Hepatic stellate cell (primary cell): ENCODE measurements around the gene DDX59.
"Not testable (repeated sequence)": the region's sequence is repeated elsewhere in the genome, so short reads cannot be mapped to it uniquely, and the experiment has no call there.

Experiments
- DNase-seq: peaks from one replicate; pipeline ENCODE4 v3.0.0; 2011; ENCODE audit warnings: low spot score

Gene DDX59

DNA sequence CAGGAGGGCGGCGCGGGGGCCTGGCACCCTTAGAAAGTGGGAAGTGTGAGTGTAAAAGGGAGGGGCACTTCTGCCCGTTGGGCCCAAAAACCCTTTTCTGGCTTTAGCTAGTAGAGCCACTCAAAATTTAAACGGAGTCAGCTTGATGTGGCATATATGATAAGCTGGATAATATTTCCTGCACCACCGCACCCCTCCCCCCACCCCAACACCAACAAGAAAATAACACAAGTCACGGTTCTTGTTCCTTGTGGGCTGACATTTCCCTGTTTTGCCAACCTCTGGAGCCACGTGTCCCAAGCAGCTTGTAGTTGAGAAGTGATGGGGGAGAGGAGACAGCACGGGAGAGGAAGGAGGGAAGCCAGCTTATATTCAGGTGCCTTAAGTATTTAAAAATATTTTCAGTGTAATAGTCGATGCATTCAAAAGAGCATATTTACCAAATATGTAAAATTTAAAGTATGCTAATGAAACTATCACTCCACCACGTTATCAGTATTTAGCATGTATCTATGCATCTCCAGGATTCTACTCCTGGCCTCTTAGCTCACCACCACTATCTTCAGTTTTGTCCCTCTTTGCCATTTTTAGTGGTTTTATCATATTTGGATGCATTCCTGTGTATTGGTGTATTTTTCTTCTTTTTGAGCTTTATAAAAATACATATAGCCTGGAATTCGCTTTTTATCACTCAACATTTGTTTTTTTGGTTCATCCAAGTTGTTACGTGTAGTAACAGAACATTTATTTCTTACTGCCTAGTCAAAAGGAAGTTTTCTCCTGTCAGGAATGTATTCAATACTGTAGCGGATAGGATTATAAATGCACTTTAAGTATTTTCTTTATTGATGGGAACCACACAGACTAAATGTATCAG is 773 bp upstream of the DDX59 start:
- peak; percentile 60 for DNase-seq

DNA sequence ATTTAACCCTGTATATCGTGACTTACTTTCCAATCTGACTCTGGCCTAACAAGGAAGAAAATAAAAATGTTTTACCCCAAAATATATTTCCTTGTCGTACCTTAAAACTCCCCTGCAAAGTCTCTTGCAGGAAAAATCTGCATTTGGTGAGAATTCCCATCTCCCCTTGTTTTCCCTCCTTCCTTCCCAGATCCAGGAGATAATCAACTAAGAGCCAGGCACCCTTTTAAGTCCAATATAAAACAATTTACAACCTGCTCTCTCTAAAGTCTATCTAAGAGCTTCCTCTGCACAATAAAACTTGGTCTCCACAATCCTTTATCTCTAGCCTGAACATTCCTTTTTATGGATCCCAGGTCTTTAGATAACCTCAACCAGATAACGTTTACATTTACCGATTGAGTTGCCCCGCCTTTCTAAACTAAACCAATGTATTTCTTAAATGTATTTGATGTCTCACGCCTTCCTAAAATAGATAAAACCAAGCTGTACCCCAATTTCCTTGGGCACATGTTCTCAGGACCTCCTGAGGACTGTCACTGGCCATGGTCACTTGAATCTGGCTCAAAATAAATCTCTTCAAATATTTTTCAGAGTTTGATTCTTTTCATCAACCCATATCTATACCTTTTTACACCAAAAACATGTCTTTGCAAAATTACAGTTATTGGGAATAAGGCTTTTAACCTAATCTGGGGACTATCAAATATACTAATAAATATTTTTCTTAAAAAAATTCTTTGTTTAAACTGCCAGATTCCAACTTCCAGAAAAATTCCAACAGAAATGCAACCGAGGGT is 993 bp downstream of the DDX59 start:
- DNase-seq, result no peak

DNA sequence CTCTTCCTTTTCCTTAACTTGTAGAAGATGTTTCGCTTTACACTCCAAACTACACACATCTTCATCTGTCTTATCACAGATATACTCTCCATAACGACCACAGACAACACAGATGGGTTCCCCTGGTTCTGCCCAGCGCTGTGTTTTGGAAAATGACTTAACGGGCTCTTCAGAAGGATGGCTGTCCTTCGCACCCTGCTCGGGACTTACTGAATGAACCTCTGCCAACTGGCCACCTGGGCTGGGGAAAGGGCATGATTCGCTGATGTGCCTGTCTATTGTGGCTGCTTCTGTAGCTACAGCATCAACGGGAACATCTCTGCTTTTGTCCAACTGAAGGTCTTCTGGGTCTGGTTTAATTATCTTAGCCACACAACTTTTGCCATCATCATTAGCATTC is 3.4 kb downstream of the DDX59 start:
- DNase-seq, result no peak

DNA sequence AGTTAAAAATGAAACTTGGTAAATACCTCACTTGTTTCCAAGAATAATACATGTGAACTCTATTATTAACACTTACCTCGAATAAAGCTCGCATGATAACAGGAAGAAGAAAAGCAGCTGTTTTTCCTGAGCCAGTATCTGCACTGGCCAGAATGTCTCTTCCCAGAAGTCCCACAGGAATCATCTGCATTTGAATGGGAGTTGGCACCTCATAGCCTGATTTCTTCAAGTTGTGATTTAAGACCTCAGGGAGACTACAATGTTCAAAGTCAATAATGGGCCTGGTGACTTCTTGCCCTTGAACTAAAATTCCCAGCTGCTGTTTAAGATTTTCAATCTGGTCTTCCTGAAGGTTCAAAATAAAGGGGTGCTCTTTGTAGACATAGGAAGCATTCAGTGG is 3.8 kb downstream of the DDX59 start:
- no peak for DNase-seq

DNA sequence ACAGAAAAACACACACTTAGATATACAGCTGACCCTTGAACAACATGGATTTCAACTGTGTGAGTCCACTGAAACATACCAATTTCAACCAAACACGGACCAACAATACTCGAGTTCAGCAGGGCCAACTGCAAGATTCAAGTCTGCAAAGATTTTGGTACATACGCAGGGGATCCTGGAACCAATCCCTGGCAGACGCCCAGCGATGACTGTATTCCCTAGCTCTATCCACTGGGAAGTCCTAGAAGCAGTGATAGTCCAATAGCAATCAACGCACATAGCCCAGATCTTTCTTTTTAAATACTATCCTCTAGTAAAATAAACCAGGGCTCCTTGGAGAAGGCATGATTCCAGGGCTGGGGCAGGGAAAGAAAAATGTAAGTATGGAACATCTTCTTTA is 9.0 kb downstream of the DDX59 start:
- DNase-seq, result no peak

DNA sequence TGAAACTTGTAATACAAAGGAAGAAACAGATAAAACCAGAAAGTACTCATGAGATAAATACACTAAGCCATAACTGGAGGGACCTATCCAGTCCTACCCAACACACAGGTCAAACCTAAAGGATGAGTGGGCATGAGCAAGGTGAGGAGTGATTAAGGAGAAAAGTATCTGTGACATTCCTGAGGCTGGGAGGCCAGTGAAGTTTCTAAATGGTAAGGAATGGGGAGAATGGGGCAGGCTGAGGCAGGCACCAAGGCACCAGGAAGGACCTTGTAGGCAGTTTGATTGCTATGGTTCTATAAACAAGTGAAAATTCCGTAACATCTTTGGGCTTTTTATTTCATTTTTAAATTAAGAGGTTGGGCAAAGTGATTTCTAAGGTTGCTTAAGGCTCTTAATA is 10.4 kb downstream of the DDX59 start:
- no peak for DNase-seq

DNA sequence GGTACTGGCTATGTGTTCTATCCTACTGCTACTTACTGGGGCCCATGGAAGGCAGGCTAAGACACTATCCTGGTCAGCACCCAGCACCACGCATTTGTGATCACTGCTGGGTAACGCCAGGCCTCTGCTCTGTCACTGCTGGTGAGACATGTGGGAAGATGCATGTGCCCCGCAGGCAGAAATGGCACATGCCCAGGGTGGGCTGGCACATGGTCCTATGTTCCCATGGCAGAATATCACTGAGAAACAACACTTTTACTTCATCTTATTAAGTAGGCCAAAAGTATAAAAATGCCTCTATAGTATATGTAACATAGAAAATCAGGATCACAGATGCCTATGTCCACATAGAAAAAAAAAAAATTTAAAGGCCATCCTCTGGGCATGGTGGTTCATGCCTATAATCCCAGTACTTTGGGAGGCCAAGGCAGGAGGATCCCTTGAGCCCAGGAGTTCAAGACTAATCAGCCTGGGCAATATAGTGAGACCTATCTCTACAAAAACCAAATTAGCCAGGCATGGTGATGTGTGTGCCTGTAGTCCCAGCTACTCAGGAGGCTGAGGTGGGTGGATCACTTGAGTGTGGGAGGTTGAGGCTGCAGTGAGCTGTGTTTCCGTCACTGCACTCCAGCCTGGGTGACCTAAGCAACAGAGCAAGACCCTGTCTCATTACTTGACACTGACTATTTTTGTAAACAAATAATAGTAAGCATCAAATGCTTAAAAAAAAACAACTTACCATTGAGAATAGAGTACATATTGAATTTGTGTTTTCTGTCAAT is 11.5 kb downstream of the DDX59 start:
- DNase-seq, result no peak

DNA sequence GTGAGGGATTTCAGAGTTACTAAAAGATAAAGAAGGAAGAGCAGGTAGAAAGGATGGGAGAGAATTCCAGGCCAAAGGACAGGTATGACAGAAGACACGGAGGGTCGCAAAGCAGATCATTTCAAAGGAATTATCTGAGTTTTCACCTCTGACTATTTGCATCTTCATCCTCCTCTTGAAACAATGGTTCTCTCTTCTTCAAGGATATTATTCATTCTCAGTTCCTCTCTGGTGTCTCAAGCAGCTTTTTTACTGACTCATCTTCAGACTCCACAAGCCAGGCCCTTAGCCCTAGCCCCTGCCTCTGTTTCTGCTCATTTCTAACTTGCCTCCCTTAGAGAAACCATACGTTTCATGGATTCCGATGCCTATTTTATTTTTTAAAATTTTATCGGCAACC is 15.0 kb downstream of the DDX59 start:
- no peak for DNase-seq

DNA sequence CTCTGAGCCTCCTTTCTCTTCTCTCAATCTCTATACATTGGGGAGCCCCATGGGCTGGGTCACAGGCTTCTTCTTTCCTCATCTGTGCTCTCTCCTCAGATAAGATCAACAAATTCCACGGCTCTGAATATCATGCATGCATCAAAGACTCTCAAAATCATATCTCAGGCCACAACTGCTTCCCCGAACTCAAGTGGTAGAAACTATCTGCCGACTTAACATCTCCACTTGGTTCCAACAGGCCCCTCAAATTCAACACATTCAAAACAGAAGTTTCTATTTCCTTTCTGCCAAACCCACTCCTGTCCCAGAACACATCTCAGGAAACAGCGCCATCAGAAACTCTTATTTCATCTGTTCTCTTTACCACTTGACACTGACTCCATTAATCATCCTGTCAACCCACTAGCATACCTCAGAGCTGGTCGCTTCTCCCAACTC is 16.7 kb downstream of the DDX59 start:
- DNase-seq, result no peak

DNA sequence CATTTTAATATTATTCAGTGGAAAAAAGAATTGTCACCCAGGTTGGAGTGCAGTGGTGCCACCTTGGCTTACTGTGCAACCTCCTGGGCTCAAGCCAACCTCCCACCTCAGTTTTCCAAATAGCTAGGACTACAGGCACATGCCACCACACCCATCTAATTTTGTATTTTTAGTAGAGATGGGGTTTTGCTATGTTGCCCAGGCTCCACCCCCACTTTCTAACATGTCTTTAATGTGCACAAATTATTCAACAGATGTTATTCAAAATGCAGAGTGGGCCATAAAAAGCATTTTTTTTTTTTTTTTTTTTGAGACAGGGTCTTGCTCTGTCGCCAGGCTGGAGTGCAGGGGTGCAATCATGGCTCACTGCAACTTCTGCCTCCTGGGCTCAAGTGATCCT is 17.3 kb downstream of the DDX59 start:
- DNase-seq, result no peak

DNA sequence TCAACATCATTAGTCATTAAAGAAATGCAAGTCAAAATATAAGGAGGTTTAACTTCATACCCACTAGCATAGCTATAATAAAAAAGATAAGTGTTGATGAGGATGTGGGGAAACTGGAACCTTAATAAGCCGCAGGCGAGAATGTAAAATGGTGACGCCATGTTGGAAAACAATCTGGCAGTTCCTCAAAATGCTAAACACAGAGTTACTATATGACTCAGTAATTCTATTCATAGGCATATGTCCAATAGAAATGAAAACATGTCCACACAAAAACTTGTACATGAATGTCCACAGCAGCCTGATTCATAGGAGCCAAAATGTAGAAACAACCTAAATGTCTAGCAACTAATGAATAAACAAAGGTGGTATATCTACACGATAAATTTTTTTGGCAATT is 23.2 kb downstream of the DDX59 start:
- DNase-seq, result no peak

DNA sequence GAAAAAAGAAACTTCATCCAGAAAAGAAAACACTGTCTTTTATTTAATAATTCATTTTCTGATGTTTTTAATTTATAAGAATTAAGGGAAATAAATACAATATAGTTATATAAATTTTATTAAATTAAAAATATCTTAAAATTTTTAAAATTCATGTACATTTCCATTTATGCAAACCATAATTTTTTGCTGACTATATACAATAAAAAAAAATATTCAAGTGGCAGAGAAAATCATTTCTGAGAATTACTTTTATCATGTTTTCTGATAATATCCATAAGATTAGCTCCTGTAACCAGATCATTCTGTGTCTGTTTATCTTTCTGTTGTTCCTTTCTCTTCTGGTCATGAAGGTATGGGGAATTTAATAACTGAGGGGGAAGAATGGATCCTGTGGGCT is 25.7 kb downstream of the DDX59 start:
- no peak for DNase-seq

DNA sequence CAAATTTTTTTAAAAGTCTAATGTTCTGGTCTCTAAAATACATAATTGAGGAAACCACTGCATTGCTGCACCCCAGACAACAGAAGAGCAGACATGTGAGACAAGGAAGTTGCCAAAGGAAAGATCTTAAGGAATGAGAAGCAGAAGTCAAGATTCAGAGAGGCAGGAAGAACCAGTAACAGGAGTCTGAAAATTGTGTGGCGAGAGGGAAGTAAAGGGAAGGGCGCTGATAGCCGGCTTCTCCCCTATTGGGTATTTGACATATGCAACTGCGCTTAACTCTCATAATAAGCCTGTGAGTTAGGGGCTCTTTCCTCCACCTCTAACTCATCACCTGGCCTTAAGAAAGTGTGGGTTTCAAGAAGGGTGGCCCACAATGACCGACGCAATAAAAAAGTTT is 27.2 kb downstream of the DDX59 start:
- DNase-seq, result no peak

DNA sequence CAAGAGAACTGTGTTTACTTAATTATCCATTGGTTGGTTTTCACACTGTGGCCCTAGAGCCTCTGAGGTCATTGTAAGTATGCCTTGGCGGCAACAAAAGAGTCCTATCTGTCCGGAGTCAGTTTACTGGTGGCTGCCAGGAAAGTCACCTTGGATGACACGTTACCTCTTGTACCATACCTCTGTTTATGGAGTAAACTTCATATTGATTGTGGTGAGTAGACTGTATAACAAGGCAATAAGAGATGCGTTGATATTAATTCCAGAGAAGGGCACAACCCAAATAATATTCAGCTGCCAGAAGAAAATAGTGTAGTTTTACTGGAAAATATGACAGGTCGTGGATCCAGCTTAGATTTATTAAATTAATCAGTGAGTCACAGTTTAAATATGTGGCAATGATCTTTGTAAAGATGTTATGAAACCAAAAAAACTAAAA is 28.7 kb downstream of the DDX59 start:
- DNase-seq, result no peak

DNA sequence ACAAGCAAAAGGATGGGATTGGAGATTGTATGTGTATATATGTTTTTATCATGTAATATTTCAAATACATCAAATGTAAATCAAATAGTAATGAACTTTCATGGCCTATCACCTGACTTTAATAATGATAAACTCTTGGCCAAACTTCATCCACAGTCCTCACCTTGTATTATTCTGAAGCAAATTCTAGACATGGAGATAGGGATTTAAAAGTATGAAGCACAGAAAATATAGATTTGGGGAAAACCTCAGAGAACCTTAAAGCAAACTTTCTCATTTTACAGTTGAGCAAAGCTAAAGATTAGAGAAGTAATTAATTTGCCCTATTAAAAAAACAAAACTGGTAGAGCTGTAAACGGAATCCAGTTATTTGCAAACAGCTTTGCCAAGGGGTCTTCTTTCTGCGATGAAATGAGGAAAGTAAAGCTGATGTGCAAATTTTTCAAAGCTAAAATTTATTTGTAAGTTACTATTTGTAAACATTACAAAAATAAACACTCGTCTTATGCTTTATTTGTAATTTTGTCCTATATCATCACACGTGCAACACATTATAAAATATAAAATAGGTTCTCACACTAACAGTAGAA is 29.2 kb downstream of the DDX59 start:
- DNase-seq, result no peak

DNA sequence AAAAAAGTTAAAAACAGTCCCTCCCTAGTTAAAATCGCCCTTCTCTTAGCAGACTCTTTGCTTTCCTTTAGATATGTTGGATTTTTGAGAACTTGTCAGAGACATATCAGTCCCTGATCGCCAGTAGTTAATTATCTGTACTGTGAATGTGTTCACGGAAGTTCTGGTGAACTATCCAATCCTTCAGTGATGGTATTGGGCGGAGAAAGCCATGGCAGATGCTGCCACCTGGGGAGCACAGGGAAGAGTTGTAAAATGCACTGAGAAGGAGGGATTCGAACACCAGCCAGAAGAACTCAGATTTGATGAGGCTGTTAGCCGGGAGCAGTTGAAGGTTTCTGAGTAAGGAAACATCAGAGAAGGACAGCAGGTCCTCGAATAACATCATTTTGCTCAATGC is 31.6 kb downstream of the DDX59 start:
- DNase-seq, result no peak

DNA sequence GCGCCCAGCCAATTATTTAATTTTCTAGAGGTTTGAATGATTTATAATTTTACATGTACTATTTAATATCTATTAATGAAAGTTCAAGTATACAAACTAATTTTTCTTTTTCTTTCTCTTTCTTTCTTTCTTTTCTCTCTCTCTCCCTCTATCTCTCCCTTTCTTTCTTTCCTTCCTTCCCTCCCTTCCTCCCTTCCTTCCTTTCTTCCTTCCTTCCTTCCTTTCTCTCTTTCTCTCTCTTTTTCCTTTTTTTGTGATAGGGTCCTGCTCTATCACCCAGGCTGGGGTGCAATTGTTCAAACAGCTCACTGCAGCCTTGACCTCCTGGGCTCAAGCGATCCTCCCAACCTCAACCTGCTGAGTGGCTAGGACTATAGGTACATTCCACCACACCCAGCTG is 33.0 kb downstream of the DDX59 start:
- DNase-seq, result no peak

DNA sequence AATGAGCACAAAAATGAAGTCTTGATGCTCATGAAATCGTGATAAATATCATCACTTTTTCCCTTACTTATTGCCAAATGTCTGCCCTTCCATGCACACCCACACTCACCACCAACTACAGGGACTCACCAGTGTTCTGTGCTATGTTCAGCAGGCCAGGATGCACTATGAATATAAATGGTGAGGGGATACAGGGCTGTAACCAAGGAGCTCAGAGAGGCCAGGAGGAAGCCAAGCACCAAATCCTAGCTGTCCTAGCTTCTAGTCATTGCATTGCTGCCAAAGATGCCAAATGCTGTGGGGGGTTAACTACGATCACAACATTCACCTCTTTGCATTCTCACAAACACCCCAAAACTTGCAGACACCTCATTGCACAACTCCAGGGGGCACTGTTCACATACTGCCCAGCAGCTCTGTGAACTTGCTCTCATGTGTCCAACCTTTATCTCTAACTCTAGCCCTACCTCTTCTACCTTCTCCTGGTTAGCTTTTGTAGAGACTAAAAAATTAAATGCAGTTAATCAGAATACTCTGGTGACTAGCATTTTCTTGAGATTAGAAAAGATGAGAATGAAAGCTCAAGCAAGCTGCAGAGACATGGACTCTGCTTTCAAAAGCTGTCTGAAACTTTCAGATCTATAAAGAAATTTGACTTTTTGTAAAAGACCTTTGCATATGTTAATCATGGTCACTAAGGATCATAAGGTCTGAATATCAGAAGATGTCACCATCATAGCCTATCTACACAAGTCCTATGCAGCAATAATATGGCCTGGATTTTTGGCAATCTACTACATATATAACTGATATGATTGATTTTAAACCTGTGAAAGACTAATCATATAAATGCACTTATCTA is 35.2 kb downstream of the DDX59 start:
- no peak for DNase-seq

DNA sequence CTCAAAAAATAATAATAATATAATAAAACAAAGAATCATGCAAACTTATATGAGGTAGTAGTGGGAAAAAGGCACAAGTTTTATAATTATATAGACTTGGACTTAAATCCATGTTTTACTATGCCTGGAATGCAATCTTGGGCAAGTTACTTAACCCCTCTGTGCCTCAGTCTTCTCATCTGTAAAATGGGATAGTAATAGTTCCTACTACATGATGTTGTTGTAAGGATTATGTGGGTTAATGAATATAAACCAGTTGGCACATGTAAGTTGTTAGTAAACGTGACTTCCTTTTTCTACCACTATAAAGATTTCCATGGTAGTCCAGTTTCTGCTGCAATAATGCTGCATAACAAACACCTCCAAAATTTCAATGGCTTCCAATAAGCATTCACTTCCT is 38.3 kb downstream of the DDX59 start:
- no peak for DNase-seq

DNA sequence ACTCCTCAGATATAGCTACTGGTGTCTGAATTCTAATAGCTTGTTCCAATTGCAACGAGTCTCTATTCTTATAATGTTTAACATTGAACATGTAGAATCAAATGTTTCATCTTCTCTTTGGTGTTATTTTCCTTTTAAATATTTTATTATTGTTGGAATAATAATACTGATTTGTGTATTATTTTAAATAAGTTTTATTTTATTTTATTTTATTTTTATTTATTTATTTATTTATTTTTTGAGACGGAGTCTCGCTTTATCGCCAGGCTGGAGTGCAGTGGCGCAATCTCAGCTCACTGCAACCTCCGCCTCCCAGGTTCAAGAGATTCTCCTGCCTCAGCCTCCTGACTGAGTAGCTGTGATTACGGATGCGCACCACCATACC is 39.2 kb downstream of the DDX59 start:
- DNase-seq, result not testable (repeated sequence)

DNA sequence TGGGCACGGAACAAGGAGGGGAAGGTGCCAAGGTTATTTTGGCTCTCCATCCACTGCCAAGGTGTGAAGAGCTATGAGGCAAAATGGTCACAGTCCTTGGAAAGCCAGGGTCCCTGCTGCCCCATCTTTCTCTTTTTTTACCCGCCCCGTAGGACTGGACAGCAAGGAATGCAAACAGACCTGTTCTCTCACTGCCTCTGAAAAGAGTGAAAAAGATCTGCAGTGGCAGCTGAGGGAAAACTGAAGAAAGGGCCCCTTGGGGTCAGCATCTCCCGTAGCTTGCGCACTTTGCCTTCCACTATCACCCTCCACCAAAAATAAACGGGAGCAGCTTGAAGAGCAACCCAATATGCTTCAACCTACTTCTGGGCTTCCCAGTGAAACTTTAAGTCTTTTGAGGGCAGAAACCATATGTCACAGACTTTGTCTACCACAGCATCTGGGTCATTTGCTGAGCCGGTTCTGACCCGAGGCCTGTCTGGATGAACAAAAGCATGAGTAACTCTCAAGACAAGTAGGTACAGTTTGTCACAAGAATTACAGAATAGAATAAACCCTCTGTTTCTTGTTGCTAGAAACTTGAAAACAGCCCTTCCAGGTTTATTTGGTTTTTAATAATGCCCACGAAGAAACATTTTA is 39.7 kb downstream of the DDX59 start:
- DNase-seq, result no peak
